ENCODE data around the gene MDFI.

Gene MDFI

DNA sequence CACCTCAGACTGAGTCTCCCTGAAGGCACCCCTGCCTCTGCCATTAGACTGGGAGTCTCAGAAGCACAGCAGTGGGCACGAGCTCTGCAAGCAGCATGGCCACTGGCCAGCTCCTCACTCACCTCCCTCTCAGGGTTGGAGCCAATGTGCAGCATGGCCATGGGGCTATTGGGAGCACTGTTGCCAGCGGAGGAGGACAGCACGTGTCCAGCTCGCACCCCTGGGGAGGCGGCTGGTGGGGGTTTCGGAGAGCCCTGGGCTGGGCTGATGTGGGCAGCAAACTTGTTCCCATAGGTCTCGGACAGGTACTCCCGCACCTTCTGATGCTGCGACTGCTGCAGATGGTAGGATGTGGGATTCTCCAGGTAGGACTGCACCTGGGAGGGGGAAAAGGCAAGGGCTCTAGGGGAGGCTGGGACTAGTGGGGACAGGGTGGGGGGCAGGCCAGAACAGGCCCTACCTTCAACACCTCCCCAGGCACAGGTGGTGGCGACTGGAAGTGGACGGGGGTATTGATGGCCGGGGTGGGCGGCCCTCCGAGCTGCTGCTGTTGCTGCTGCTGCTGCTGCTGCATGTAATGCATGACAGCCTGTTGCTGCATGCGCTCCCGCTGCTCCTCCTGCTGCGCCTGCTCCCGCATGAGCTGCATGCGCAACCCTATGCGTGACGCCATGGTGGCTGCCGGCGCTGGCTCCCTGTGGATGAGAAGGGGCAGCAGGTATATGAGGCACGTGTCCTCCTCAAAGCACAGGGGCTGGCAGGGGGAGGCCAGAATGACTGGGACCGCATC is 52.5 kb downstream of the MDFI start:
- no peak for DNase-seq

DNA sequence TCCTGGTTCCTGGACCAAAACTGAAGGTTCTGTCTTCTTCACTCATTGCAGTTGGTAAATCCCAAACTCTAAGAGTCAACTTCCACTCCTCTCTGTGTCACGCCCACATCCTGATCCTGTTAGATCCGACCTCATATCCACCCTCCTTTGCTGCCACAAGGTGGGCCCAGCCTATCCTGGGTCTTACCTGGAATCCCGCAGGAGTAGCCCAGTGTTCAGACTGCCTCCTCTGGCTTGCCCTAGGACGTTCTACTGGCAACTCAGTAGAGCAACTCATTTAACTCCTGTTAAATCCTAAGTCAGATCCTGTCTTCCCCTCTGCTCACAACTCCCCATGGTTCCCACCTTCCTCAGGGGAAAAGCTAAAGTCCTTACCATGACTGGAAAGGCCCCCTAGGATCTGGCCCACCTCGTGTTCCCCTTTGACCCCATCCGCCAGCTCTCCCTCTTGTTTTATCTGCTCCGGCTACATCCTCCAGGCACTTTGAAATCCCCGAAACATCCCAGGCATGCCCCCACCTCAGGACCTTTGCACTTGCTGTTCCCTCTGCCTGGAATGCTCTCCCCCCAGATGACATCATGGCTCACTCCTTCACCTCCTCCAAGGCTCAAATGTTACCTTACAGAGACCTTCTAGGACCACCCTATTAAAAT is 53.3 kb downstream of the MDFI start:
- DNase-seq, result no peak

DNA sequence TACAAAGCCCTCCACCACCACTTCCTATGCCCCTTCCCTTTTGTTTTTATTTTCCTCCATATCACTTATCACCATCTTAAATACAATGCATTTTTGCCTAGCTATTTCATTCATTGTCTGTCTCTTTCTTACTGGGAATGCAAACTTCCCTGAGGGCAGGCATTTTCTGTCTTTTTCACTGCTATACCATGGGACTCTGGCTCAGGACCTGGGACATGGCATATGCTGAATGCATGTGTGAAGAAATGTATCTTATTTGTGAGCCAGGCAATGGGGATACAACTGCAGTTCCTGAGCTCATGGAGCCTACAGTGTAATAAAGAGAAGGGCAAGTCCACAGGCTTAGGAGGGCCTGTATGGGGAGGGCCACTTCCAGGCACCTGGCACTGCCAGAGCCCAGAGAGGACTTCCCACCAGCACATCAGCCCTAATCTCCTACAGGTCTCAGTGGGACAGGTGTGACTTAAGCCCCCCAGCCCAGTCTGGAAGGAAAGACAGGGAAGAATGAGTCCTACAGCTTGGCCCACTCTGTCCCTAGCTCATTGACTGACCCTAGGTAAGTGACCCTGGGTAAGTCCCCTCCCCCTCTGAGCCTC is 53.9 kb downstream of the MDFI start:
- no peak for DNase-seq

DNA sequence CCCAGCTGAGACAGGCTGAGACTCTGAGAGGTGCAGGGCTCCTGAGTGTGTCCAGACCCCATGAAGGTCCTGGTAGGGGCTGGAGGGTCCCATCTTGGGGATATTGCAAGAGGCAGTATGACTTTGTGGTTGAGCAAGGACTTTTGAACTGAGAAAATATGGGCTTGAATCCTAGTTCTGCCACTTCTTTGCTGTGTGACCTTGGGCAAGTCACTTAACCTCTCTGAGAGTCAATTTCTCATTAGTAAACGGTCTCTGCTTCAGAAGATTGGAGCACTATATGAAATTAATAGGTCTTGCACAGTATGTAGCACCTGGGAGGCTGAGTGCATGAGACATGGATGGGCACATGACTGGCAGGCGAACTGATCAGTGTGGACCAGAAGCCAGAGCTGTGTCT is 54.5 kb downstream of the MDFI start:
- no peak for DNase-seq

DNA sequence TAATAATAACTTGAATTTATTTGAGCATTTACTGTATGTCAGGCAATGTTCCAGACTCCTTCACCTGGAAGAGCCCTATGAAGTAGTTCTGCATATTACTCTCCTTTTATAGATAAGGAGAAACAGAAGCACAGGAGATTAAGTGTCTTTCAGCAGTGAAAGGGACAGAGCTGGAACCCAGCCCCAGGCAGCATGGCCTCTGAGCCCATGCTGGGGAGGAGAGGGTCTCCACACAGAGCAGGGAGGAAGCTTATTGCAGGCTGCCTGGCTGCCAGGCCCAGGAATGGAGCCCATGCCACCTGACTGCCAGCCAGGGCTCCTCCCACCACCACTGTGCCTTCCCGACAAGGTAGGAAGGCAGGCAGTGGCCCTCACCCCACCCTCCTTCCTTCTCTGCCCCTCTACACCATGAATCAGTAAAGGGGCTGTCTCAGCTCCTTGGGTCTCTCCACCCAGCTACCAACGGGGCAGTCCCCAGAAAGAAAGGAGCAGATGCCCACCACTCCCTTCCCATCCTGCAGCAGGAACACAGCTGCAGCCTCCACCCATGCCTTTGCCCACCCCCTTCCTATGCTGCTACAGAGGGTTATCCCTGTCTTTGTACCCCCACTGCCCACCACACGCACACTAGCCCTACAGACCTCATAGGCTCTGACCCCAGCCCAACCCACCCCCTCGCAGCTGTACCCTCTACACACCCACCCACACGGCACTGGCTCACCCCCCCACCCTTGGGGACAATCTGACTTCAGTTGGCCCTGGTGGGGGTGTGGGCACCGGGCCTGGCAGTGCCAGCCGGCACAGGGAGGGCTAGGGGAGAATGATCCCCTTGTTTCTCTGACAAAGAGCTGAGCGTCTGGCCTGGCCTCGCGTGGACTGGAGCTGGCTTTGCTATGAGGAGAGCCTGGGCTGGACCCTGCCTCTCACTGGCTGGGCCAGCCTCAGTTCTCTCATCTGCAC is 55.3 kb downstream of the MDFI start:
- no peak for DNase-seq

DNA sequence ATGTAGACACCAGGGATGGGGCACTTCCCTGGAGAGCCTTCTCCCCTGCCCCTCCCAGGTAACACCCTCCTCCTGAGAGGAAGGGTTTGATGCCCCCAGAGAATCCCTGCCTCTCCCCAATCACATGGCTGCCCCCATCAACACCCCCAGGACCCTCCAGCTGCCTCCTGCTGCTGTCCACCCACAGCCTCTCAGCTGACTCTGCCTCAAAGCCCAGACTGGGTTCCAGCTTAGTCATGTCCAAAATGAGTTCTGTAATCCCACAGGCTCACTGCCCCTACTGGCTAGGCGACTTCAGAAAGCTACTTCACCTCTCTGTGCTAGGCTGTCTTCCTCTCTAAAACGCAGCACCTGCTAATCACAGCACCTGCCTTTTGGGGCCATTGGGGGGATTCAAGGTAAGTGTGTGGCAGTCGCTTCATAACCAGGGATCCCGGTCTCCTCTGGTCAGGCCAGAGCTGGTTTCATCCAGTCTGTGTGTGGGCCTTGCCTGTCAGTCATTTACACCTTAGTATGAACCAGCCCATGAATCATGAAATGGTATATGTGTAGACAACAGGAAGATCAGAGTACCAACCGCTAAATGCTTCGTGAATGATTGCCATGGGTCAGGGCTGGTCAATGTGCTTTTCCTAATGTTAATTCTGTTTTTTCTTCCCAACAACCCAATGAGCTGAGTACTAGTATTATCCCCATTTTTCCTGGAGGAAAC is 56.7 kb downstream of the MDFI start:
- DNase-seq, result no peak

DNA sequence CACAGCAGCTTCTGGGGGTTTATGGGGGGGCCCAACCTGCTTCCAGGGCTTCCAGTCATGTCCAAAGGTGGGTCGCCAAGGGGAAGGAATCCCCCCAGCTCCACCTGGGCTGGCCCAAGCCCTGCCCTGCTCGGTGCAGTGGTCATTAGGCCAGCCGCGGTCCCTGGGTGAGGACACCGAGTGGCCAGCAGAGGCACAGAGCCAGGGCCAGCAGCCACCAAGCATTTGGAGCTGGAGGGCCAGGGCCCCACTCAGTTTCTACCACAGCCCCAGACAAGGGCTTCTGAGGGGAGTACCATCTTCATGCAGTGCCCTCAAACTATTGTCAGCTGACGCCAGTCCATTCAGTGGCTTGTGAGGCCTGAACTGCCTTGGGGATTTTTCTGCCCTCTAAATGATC is 57.6 kb downstream of the MDFI start:
- no peak for DNase-seq

DNA sequence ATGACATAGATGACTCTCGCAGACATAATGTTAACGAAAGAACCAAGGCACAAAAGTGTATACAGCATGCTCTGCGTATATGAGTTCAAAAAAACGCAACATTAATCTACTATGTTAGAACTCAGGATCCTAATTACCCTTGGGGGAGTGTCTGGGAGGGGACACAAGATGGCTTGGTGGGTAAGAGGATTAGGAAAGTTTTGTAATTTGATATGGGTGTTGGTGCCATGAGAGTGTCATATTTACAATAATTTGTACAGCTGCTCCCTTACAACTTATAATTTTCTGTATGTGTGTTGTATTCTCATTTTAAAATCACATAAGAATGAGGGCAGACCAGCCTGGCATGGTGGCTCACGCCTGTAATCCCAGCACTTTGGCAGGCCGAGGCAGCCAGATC is 58.5 kb downstream of the MDFI start:
- no peak for DNase-seq

DNA sequence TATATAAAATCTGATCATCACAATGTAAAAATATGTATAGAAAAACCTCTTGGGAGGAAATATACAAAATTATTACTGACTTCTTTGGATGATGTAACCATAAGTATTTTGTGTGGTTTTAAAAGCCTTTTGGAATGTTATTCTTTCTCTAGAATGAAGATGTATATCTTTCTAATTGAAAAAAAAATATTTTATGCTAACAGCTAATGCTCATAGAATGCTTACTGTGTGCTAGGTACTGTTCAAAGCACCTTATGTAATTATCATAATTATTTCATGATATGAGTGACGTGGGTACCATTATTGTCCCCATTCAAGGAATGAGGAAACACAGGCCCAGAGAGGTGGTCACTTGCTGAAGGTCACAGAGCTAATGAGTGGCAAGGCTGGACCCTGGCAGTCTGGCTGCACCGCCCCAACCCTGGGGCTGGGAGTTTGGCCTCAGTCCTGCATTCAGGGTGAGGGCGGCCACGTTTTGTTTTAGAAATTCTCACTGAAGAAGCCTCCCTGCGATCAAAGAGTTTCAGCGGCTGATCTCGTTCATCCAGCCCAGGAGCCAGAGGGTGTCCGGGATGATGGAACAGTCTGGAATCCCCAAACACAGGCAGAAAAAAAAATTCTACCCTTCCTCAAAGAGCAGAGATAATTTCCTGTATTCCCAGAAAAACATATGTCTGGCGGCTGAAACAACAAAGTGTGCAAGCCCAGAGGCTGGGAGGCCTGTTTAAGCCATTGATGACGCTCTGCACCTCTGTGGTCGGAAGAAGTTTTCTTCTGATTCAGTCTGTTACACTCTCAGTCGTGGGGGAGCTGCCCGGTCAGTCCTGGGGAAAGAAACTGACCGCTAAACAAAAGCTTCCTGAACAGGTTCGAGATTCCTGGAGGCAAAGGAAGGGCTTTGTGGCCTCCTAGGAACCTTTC is 59.9 kb downstream of the MDFI start:
- DNase-seq, result no peak

DNA sequence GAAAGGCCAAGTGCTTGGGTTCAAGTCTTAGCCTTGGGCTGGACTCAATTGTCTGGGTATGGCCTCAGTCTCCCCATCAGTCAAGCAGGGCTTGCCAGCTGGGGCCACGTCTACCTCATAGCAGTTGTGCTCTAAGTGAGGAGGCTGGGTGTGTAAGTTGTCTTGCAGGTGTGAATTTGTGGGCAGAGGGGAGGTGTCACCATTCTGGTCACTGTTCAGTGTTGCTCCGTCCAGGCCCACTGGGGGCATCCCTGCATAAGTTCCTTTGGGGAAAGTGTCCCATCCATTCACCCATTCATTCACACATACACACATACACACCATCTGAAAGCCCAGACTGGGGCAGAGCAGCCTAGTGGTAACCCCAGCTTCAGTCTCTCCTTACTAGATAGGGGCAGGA is 60.8 kb downstream of the MDFI start:
- no peak for DNase-seq

DNA sequence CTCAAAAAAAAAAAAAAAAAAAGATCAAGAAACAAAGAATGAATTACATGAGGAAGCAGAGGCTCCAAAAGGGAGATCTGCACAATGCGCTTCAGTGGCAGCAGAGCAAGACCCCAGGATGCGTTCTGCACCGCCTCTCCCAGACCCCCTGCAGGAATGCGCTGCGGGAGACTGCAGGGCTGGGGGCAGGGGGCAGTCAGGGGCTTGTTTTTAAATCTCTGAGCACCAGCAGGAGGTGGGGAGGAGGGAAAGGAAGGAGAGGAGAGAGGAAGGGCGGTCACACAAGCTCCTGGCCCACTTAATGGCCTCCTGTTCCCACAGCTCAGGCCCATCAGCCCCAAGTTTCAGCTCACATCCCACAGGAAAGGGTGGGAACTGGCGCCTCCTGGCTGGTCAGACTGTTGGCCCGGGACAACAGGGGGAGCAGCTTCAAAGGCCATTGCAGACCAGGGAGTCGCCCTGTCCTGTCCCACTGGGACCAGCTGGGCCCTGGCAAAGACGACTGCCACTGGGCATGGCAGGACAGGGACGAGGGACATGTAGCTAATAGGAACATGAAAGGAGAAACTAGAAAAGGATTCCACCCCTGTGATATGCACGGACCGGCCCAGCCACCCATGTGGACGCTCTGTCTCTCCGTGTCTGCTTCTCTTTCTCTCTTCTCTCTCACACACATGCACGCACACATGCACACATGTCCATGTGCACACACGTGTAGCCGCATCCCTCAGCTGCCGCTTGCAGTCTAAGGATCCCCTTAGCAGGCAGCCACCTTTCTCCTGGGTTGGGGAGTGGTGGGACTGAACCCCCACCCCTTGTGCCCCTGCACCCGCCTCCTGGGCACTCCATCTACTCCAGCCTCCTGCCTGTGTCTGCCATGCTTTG is 62.4 kb downstream of the MDFI start:
- DNase-seq, result no peak

DNA sequence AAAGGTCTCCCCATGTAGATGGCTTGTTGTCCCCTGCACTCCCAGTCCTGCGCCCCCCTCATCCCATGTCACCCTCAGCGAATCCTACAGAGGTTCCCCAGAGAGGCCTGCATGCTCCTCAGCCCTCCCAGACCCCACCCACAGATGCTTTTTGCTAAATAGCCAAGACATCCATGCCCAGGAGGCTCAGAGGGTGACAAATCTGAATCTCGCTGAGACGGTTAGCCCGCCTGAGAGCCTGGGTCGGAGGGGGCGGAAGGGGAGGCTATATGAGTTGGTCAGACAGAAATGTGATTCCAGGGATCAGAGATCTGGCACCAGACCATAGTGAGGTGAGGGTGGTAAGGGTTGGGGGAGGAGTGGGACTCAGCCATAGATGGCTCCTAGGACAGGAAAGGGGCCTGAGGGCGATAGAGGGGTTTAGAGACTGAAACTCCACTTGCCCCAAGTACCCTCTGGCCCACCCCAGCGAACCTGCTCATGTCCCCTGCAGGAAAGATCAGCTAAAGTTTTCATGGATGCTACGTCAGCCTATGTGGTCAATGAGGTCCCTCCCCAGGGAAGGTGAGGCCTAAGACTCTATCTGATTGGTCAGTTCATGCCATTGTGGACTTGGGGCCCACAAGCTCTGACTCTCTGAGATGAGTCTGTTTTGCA is 63.9 kb downstream of the MDFI start:
- no peak for DNase-seq

DNA sequence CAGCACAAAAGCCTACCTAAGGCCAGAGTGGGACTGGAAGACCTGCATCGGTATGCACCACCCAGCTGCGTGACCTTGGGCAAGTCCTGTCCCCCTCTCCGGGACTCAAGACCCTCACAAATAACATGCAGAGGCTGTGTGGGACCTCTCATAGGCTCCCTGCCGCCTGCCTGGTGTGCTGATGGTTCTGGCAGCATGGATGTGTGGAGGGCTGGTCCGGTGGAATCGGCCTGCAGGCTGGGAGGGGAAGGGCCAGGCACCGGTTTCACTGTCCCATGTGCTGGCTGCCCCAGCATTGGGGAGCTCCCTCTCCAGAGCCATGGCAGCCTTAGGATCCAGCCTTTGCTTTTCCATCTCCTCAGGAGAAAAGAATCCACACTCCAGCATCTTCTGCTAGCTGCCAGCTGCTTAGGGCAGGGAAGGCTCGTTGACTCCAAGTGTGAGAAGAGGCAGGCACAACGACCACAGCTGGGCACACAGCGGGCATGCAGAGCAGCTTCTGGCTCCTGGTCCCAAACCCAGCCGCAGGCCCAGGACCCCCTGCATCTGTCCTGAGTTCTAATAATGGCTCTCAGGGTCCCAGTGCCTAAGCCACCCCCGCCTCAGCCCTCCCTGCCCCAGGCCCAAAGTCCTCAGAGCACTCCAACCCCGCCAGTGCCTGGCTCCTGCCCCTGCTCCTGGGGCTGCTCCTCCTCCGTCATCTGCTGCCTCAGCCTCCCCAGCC is 64.7 kb downstream of the MDFI start:
- no peak for DNase-seq

All from effector CD4-positive, alpha-beta T cell (primary cell).